HCT116 (cell line): Measurements from ENCODE around the gene DIP2C. TPM values are rescaled to one million over a fixed set of nuclear protein-coding genes. Genes with fewer than 3 reads are reported as not detected.

Experiments used
- ATAC-seq: fragments of 200-7000 bp; cut with Tn5 transposase; 2 replicates; pipeline ENCODE4 v1.9.1; 2020; ENCODE audit warnings: mild to moderate bottlenecking, moderate library complexity
- Bru-seq: library from RNA; stranded (reverse); fragments of 400-500 nt; gene quantifications from one replicate; lab custom pipeline; 2021; lab: Mats Ljungman, UMichigan
- BruChase-seq, 2 experiments: library from RNA; stranded (reverse); fragments of 400-500 nt; gene quantifications; one replicate each; lab custom pipeline; 2021; lab: Mats Ljungman, UMichigan
- BruUV-seq: library from RNA; stranded (reverse); fragments of 400-500 nt; replicated peaks from 2 replicates; lab custom pipeline; 2021; lab: Mats Ljungman, UMichigan
- CTCF ChIA-PET: fragments of 300-600 bp; sonication (Branson Sonifier 250); formaldehyde crosslinking; loops from one replicate; lab custom pipeline; 2021; ENCODE audit warnings: antibody characterized with exemption; lab: Charles Lee
- POLR2A ChIA-PET: fragments of 300-600, 350-600 bp; sonication (Branson Sonifier 250); formaldehyde crosslinking; loops from one replicate; lab custom pipeline; 2021; ENCODE audit warnings: antibody characterized with exemption; lab: Charles Lee
- RAD21 ChIA-PET, 2 experiments: fragments of 300-600 bp; sonication (Branson Sonifier 250); formaldehyde crosslinking; loops; one replicate each; lab custom pipeline; 2023; ENCODE audit warnings: low total read pairs in 2 of 2; ENCODE audit not compliant: uncharacterized antibody in 2 of 2, unreplicated experiment in 2 of 2, low non-redundant PET in 1 of 2; lab: Charles Lee
- DNase-seq: peaks from one replicate; pipeline ENCODE4 v3.0.0-alpha.2; 2010; ENCODE audit warnings: low read depth, low spot score
- H2AFZ ChIP-seq: fragments of 200-600 bp; shearing (Covaris generic), sonication (generic); 2 replicates; pipeline ENCODE4 v1.6.1; 2017; ENCODE audit warnings: low read depth, mixed run types, mixed read lengths, antibody characterized with exemption, low read length; ENCODE audit not compliant: poor library complexity, severe bottlenecking
- H3K27ac ChIP-seq: 2 replicates; pipeline ENCODE4 v1.5.1; 2012; ENCODE audit warnings: low read depth, low read length
- H3K27me3 ChIP-seq: fragments of 200-600 bp; sonication (generic); 2 replicates; pipeline ENCODE4 v1.6.1; 2016; ENCODE audit warnings: mixed run types, low read length, mixed read lengths; ENCODE audit not compliant: insufficient read depth
- H3K36me3 ChIP-seq, 2 experiments: fragments of 200-500 bp in 1 of 2; fragments of 200-600 bp in 1 of 2; sonication (Bioruptor generic) in 1 of 2; sonication (generic) in 1 of 2; 2 replicates each; pipeline versions ENCODE4 v1.5.1 to v1.6.1; 2014 to 2016; ENCODE audit warnings: low read length in 2 of 2, inconsistent platforms in 1 of 2, mixed read lengths in 1 of 2, mixed run types in 1 of 2; ENCODE audit not compliant: insufficient read depth in 2 of 2, control insufficient read depth in 1 of 2
- H3K4me1 ChIP-seq, 2 experiments: fragments of 200-600 bp in 1 of 2; sonication (generic) in 1 of 2; 2 replicates each; pipeline versions ENCODE4 v1.5.1 to v1.6.1; 2012 to 2017; ENCODE audit warnings: low read length in 2 of 2, inconsistent platforms in 1 of 2, mild to moderate bottlenecking in 1 of 2, mixed read lengths in 1 of 2, mixed run types in 1 of 2, moderate library complexity in 1 of 2; ENCODE audit not compliant: insufficient read depth in 2 of 2, control insufficient read depth in 1 of 2
- H3K4me2 ChIP-seq: fragments of 200-600 bp; sonication (generic); 2 replicates; pipeline ENCODE4 v1.6.1; 2017; ENCODE audit warnings: mixed run types, low read length, mixed read lengths
- H3K4me3 ChIP-seq, 2 experiments: fragments of 200-600 bp in 1 of 2; sonication (generic) in 1 of 2; replicated peaks in 1 of 2; 2 replicates each; pipeline ENCODE4 v1.5.1; 2011 to 2016; ENCODE audit warnings: low read length in 2 of 2, control low read depth in 1 of 2, low read depth in 1 of 2, mild to moderate bottlenecking in 1 of 2, mixed read lengths in 1 of 2, mixed run types in 1 of 2
- H3K79me2 ChIP-seq: fragments of 200-600 bp; sonication (generic); 2 replicates; pipeline ENCODE4 v1.6.1; 2017; ENCODE audit warnings: mild to moderate bottlenecking, mixed run types, low read length, moderate library complexity, mixed read lengths; ENCODE audit not compliant: insufficient read depth
- H3K9ac ChIP-seq: fragments of 200-600 bp; sonication (generic); 2 replicates; pipeline ENCODE4 v1.6.1; 2016; ENCODE audit warnings: low read length, mixed read lengths
- H3K9me2 ChIP-seq: fragments of 200-600 bp; sonication (generic), shearing (Covaris generic); 2 replicates; pipeline ENCODE4 v1.6.1; 2017; ENCODE audit warnings: mixed run types, mild to moderate bottlenecking, moderate library complexity; ENCODE audit not compliant: insufficient read depth
- H3K9me3 ChIP-seq, 2 experiments: fragments of 200-500 bp in 1 of 2; fragments of 200-600 bp in 1 of 2; sonication (Bioruptor generic) in 1 of 2; sonication (generic) in 1 of 2; 2 replicates each; pipeline ENCODE4 v1.6.1; 2014 to 2017; ENCODE audit warnings: low read length in 2 of 2, mixed read lengths in 2 of 2, inconsistent platforms in 1 of 2, low read depth in 1 of 2, mild to moderate bottlenecking in 1 of 2, mixed run types in 1 of 2, moderate library complexity in 1 of 2; ENCODE audit not compliant: control insufficient read depth in 1 of 2, insufficient read depth in 1 of 2
- H4K20me1 ChIP-seq: fragments of 200-600 bp; sonication (generic), shearing (Covaris generic); 2 replicates; pipeline ENCODE4 v1.6.1; 2017; ENCODE audit warnings: mixed run types, mild to moderate bottlenecking, moderate library complexity; ENCODE audit not compliant: insufficient read depth
- ATF3 ChIP-seq: IDR thresholded peaks from 2 replicates; pipeline ENCODE4 v1.6.1; 2012
- CBX3 ChIP-seq: IDR thresholded peaks from 2 replicates; pipeline ENCODE4 v1.6.1; 2012; ENCODE audit warnings: low read depth
- EGR1 ChIP-seq: IDR thresholded peaks from 2 replicates; pipeline ENCODE4 v1.6.1; 2012; ENCODE audit warnings: low read depth
- ELF1 ChIP-seq: IDR thresholded peaks from 2 replicates; pipeline ENCODE4 v1.6.1; 2012; ENCODE audit warnings: low read depth, borderline replicate concordance
- EZH2 ChIP-seq: fragments of 200-600 bp; sonication (generic); IDR thresholded peaks from 2 replicates; pipeline ENCODE4 v1.6.1; 2017; ENCODE audit warnings: antibody characterized with exemption, mixed run types
- FOSL1 ChIP-seq: IDR thresholded peaks from 2 replicates; pipeline ENCODE4 v1.6.1; 2012; ENCODE audit warnings: low read depth
- POLR2AphosphoS5 ChIP-seq: IDR thresholded peaks from 2 replicates; pipeline ENCODE4 v1.6.1; 2011; ENCODE audit warnings: mild to moderate bottlenecking, low read depth, low read length, moderate library complexity
- SP1 ChIP-seq: IDR thresholded peaks from 2 replicates; pipeline ENCODE4 v1.6.1; 2012; ENCODE audit warnings: low read depth
- SRF ChIP-seq: IDR thresholded peaks from 2 replicates; pipeline ENCODE4 v1.6.1; 2012; ENCODE audit warnings: low read depth
- ZFX ChIP-seq: fragments of 450-650 bp; IDR thresholded peaks from 2 replicates; pipeline ENCODE4 v1.6.1; 2017
- intact Hi-C: fragments of 100-400 bp; cut with micrococcal nuclease; formaldehyde crosslinking; loops from 2 replicates; pipeline ENCODE4 v1.10.0; 2022
- long read RNA-seq: library from polyadenylated mRNA; unstranded; transcript quantifications from one replicate; pipeline ENCODE4 v2.0.0, GENCODE V29; 2021; ENCODE audit not compliant: unreplicated experiment
- polyA plus RNA-seq: library from polyadenylated mRNA; unstranded; fragments of >200 nt; gene quantifications from 2 replicates; pipeline ENCODE4 v1.2.1, GENCODE V29; 2012; ENCODE audit warnings: missing spikeins
- total RNA-seq: library from RNA; stranded (reverse); gene quantifications from one replicate; pipeline ENCODE4 v1.2.1, GENCODE V29; 2021; ENCODE audit not compliant: unreplicated experiment

DIP2C gene
- total RNA-seq (15.4 TPM), Bru-seq, nascent RNA (percentile 59 among the genes with signal in this experiment), BruChase-seq, experiment 1, labeled RNA remaining after a 6-hour chase (percentile 63 among the genes with signal in this experiment), BruChase-seq, experiment 2, labeled RNA remaining after a 2-hour chase (percentile 58 among the genes with signal in this experiment)
- polyA plus RNA-seq: 9.4 and 10.6 TPM in 2 replicates
- long read RNA-seq, partial matches to known transcripts: 13 of 30 reads
- long read RNA-seq, other reads (novel, unspliced or antisense): 17 of 30 reads

- Histone ChIP-seq H3K4me2 (peak within 1 kb of the TSS; percentile 90), H3K36me3 (no peaks in the 10 kb centered on the region), H3K4me3 (peak within 1 kb of the TSS; percentile 62 to 81), H2AFZ (peak within 1 kb of the TSS; percentile 86), H4K20me1 (no peaks in the 10 kb centered on the region), H3K27me3 (0 out of 2 replicates have a peak, but pooled peaks cover 4% of the 10 kb centered on the region), H3K9me3 (no peaks in the 10 kb centered on the region), H3K9ac (peak within 1 kb of the TSS; percentile 68), H3K27ac (peak within 1 kb of the TSS; percentile 64), H3K9me2 (no peaks in the 10 kb centered on the region), H3K4me1 (peaks cover 5 to 12% of the 10 kb centered on the region in 2 experiments; a peak in 3 of 4 replicates), H3K79me2 (peaks cover 17% of the 10 kb centered on the region; the same call in 1 of the 2 replicates)
- DNase-seq (peak; percentile 16), ATAC-seq (peak; percentile 88)
- POLR2A ChIA-PET: no interaction called here
- RAD21 ChIA-PET: no interaction called here
- no TSS peak for BruUV-seq
- TF ChIP-seq EGR1 (no peak), ZFX (peak; percentile 52; the same call in 1 of the 2 replicates), POLR2AphosphoS5 (peak; percentile 25; the same call in 1 of the 2 replicates)
- CTCF ChIA-PET: no interaction called here
- intact Hi-C loops: no loop called here
Observed at GRCh38 chr10:689452-690371, at the start of gene DIP2C. DIP2C (minus strand) TSS chr10:689668; CDS start chr10:689578, 90 bp downstream.

- Histone ChIP-seq H3K9me3 (no peaks in the 10 kb centered on the region), H3K9ac (no peak overlapping the region), H3K79me2 (no peaks in the 10 kb centered on the region), H3K27me3 (peaks cover 40% of the 10 kb centered on the region), H3K27ac (no peak overlapping the region), H3K4me2 (no peak overlapping the region), H2AFZ (no peak overlapping the region)
- DNase-seq: no peak
- ChIA-PET RAD21 (no interaction called here), CTCF (no interaction called here), POLR2A (no interaction called here)
- intact Hi-C loops: no loop called here
- TF ChIP-seq ELF1 (no peak), EGR1 (no peak), SP1 (no peak), FOSL1 (no peak), ATF3 (no peak), EZH2 (no peak), SRF (no peak), CBX3 (no peak)
- TF ChIP-seq, all 23 proteins: peak for 0
- H3K36me3 ChIP-seq: no peaks in the 10 kb centered on the region
- ATAC-seq: no peak
- no TSS peak for BruUV-seq
- no peaks in the 10 kb centered on the region for H4K20me1 ChIP-seq
- no peak overlapping the region for H3K4me3 ChIP-seq
- no peaks in the 10 kb centered on the region for H3K4me1 ChIP-seq
- H3K9me2 ChIP-seq: no peaks in the 10 kb centered on the region
Observed at GRCh38 chr10:734481-734880, 45.0 kb upstream of the DIP2C start.
